Lung (tissue), 12 donors: ENCODE data around the gene MGAT3. TPM values are rescaled to one million over a fixed set of nuclear protein-coding genes. Genes with fewer than 3 reads are reported as not detected.

ENCODE experiments used
- ATAC-seq: fragments of 200-7000 bp; cut with Tn5 transposase; one replicate; pipeline ENCODE4 v1.9.1; 2020; ENCODE audit warnings: moderate number of reproducible peaks; ENCODE audit not compliant: insufficient read depth, low FRiP score
- DNase-seq, 3 donors: peaks; one replicate each; pipeline ENCODE4 v3.0.0-alpha.2; 2013 to 2017
- H3K27ac ChIP-seq, 2 donors: one replicate each; pipeline ENCODE4 v1.5.1; 2013; ENCODE audit warnings: mild to moderate bottlenecking in 2 of 2, moderate library complexity in 2 of 2, control low read depth in 1 of 2, inconsistent platforms in 1 of 2, low read depth in 1 of 2, low read length in 1 of 2
- H3K27me3 ChIP-seq, 3 donors: one replicate each; pipeline ENCODE4 v1.5.1; 2013; ENCODE audit warnings: low read length in 2 of 3; ENCODE audit not compliant: control insufficient read depth in 3 of 3, insufficient read depth in 3 of 3
- H3K36me3 ChIP-seq, 4 donors: one replicate each; pipeline ENCODE4 v1.5.1; 2013; ENCODE audit warnings: low read length in 4 of 4, mild to moderate bottlenecking in 1 of 4, moderate library complexity in 1 of 4; ENCODE audit not compliant: control insufficient read depth in 4 of 4, insufficient read depth in 4 of 4
- H3K4me1 ChIP-seq, 5 donors: one replicate each; pipeline ENCODE4 v1.5.1; 2013; ENCODE audit warnings: low read length in 5 of 5, mild to moderate bottlenecking in 2 of 5, moderate library complexity in 1 of 5; ENCODE audit not compliant: control insufficient read depth in 5 of 5, insufficient read depth in 5 of 5
- H3K4me3 ChIP-seq: one replicate; pipeline ENCODE4 v1.5.1; 2013; ENCODE audit warnings: mild to moderate bottlenecking, control low read depth, moderate library complexity
- H3K9ac ChIP-seq, 2 donors: one replicate each; pipeline ENCODE4 v1.5.1; 2013; ENCODE audit warnings: low read length in 2 of 2, control low read depth in 1 of 2; ENCODE audit not compliant: insufficient read depth in 1 of 2
- H3K9me3 ChIP-seq, 4 donors: one replicate each; pipeline ENCODE4 v1.5.1; 2013; ENCODE audit warnings: low read length in 3 of 4, mild to moderate bottlenecking in 1 of 4, moderate library complexity in 1 of 4; ENCODE audit not compliant: control insufficient read depth in 4 of 4, insufficient read depth in 3 of 4
- WGBS, 2 donors: extraction: QIAGEN DNeasy Blood & Tissue Kit; methylation state at CpG; one replicate each; pipeline ENCODE4 v1.1.7; 2013; 5-methylcytosine and 5-hydroxymethylcytosine counted together
- polyA plus RNA-seq, 2 donors: library from polyadenylated mRNA; stranded (reverse); fragments of 200-250 nt; gene quantifications; one replicate each; pipeline ENCODE4 v1.2.1, GENCODE V29; 2013
- total RNA-seq, 2 donors: library from RNA; depleted of rRNA in 1 of 2; stranded (reverse); fragments of >200 nt in 1 of 2; gene quantifications; one replicate each; pipeline ENCODE4 v1.2.1, GENCODE V29; 2014 to 2021
- TF ChIP-seq, protein P1 (sequence below): IDR thresholded peaks from 2 replicates; pipeline ENCODE4 v1.5.1; 2012; ENCODE audit warnings: mild to moderate bottlenecking; ENCODE audit errors: control extremely low read depth, extremely low read depth
- donor health status: control.
- donor health status: control.
- donor health status: Bipolar disorder and iron deficiency.
- donor health status: healthy.
- donor health status: DM: yes; HTN: yes; CAD: no.

Gene MGAT3
- total and polyA plus RNA-seq, 4 donors: 5.6 to 19.4 (median 5.9) TPM

DNA sequence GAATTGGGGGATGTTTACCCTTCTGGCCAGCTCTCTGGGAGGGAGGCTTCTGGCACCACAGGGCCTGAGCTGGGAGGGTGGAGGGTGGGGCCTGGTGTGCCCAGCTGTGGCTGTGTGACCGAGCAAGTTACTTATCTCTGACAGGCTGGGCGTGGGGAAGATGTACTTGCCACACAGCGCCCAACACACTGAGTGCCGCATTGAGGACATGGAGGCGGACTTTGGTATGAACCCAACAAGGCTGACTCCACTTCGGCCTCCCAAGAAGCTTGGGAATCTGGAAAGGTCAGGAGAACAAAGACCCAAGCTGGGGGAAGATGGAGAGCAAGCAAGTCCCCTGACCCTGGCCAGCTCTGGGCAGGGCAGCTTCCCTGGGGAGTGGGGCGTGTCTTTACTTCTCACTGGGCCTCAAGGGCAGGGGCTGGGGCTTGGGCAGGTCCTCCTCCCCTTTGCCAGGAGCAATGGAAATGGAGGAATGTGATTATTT is 2.4 kb upstream of the MGAT3 start:
- ATAC-seq (peak; percentile 39), DNase-seq (peak; percentile 53 to 60 (median 59))
- WGBS, 2 donors: 53 to 61% methylated on average over 7 of the region's 7 CpGs
- Histone ChIP-seq H3K27ac (no peak overlapping the region), H3K27me3 (no peaks in the 10 kb centered on the region), H3K4me1 (peaks cover 0 to 19% (median 8%) of the 10 kb centered on the region in 5 donors), H3K36me3 (no peaks in the 10 kb centered on the region), H3K9me3 (no peaks in the 10 kb centered on the region), H3K9ac (no peak overlapping the region), H3K4me3 (no peak overlapping the region)
- TF ChIP-seq, protein P1, sequence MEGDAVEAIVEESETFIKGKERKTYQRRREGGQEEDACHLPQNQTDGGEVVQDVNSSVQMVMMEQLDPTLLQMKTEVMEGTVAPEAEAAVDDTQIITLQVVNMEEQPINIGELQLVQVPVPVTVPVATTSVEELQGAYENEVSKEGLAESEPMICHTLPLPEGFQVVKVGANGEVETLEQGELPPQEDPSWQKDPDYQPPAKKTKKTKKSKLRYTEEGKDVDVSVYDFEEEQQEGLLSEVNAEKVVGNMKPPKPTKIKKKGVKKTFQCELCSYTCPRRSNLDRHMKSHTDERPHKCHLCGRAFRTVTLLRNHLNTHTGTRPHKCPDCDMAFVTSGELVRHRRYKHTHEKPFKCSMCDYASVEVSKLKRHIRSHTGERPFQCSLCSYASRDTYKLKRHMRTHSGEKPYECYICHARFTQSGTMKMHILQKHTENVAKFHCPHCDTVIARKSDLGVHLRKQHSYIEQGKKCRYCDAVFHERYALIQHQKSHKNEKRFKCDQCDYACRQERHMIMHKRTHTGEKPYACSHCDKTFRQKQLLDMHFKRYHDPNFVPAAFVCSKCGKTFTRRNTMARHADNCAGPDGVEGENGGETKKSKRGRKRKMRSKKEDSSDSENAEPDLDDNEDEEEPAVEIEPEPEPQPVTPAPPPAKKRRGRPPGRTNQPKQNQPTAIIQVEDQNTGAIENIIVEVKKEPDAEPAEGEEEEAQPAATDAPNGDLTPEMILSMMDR: no peak

DNA sequence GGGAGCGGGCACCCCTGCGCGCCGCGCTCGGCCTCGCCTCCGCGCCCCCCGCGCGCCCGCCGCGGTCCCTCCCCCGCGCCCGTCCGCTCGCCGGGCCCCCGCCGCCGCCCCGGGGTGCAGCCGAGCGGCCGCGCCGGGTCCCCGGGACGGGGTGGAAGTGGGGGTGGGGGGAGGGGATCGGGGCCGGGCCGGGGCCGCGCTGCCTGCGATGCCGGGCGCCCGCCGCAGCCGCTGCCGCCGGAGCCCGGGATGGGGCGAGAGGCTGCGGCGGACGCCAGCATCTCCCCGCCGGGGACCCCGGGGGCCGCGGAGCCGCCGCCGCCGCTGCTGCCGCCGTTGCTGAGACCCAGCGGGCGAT is 365 bp downstream of the MGAT3 start:
- DNase-seq: no peak
- H3K4me3 ChIP-seq: no peak overlapping the region
- H3K4me1 ChIP-seq: peaks cover 0 to 20% (median 8%) of the 10 kb centered on the region in 5 donors
- no peaks in the 10 kb centered on the region for H3K27me3 ChIP-seq
- H3K27ac ChIP-seq: no peak overlapping the region
- WGBS, 2 donors: 1% methylated on average over 63 of the region's 63 CpGs; no CpG with 5 or more reads in 1 of the 2 donors
- TF ChIP-seq, protein P1: no peak
- no peaks in the 10 kb centered on the region for H3K36me3 ChIP-seq
- no peaks in the 10 kb centered on the region for H3K9me3 ChIP-seq
- ATAC-seq: no peak
- no peak overlapping the region for H3K9ac ChIP-seq

GRCh38 chr22:39457556-39458443 is 988 bp downstream of the MGAT3 start:
- TF ChIP-seq, protein P1: no peak
- H3K9ac ChIP-seq: peak overlapping the region in 1 of 2 donors; percentile 46
- no peak for ATAC-seq
- H3K27ac ChIP-seq: peak overlapping the region; percentile 15 to 25
- no peaks in the 10 kb centered on the region for H3K36me3 ChIP-seq
- WGBS, 2 donors: 0 to 1% methylated on average over 26 to 83 of the region's 83 CpGs
- H3K27me3 ChIP-seq: no peaks in the 10 kb centered on the region
- H3K9me3 ChIP-seq: no peaks in the 10 kb centered on the region
- peak overlapping the region; percentile 27 for H3K4me3 ChIP-seq
- H3K4me1 ChIP-seq: peaks cover 0 to 27% (median 8%) of the 10 kb centered on the region in 5 donors
- DNase-seq: no peak
